CD14-positive monocyte (primary cell): ENCODE measurements around the gene TSPAN32. TPM values are rescaled to one million over a fixed set of nuclear protein-coding genes. Genes with fewer than 3 reads are reported as not detected.

Experiments used
- DNase-seq, 3 donors: peaks; one replicate each; pipeline ENCODE4 v3.0.0-alpha.2; 2011 to 2022
- H2AFZ ChIP-seq: 2 replicates; pipeline ENCODE4 v1.6.0; 2012; ENCODE audit warnings: mild to moderate bottlenecking, low read depth, low read length, inconsistent platforms; ENCODE audit not compliant: insufficient read depth, poor library complexity, severe bottlenecking
- H3K27ac ChIP-seq, 2 donors: 1 replicate in 1 of 2; 2 replicates in 1 of 2; pipeline ENCODE4 v1.5.1; 2012 to 2013; ENCODE audit warnings: low read length in 2 of 2, control low read depth in 1 of 2, inconsistent platforms in 1 of 2, low read depth in 1 of 2, mild to moderate bottlenecking in 1 of 2
- H3K27me3 ChIP-seq, 2 donors: one replicate each; pipeline versions ENCODE4 v1.6.0 to v1.6.1; 2011 to 2013; ENCODE audit warnings: low read length in 2 of 2; ENCODE audit not compliant: control insufficient read depth in 2 of 2, insufficient read depth in 2 of 2
- H3K36me3 ChIP-seq, 2 donors: replicated peaks in 1 of 2; 1 replicate in 1 of 2; 2 replicates in 1 of 2; pipeline versions ENCODE4 v1.5.1 to v1.6.1; 2012 to 2013; ENCODE audit warnings: low read length in 2 of 2, control low read depth in 1 of 2, inconsistent platforms in 1 of 2, mild to moderate bottlenecking in 1 of 2; ENCODE audit not compliant: insufficient read depth in 2 of 2, control insufficient read depth in 1 of 2
- H3K4me1 ChIP-seq, 2 donors: 1 replicate in 1 of 2; 2 replicates in 1 of 2; pipeline versions ENCODE4 v1.5.1 to v1.6.1; 2012 to 2013; ENCODE audit warnings: low read length in 2 of 2, control low read depth in 1 of 2, inconsistent platforms in 1 of 2, mild to moderate bottlenecking in 1 of 2, moderate library complexity in 1 of 2; ENCODE audit not compliant: insufficient read depth in 2 of 2, control insufficient read depth in 1 of 2
- H3K4me2 ChIP-seq: replicated peaks from 2 replicates; pipeline ENCODE3; 2012; ENCODE audit warnings: low read length, moderate library complexity, mild to moderate bottlenecking; ENCODE audit not compliant: poor library complexity, severe bottlenecking; ENCODE audit errors: extremely low read depth
- H3K4me3 ChIP-seq, 3 experiments: fragments of 200-600 bp in 1 of 3; sonication (generic) in 1 of 3; replicated peaks in 1 of 3; 1 replicate in 2 of 3; 2 replicates in 1 of 3; pipeline ENCODE4 v1.5.1; 2011 to 2013; ENCODE audit warnings: low read length in 3 of 3, mild to moderate bottlenecking in 3 of 3, control low read depth in 2 of 3, low read depth in 2 of 3, inconsistent platforms in 1 of 3, moderate library complexity in 1 of 3
- H3K79me2 ChIP-seq: 2 replicates; pipeline ENCODE4 v1.6.0; 2012; ENCODE audit warnings: mild to moderate bottlenecking, control low read depth, inconsistent platforms, low read length, moderate library complexity; ENCODE audit not compliant: insufficient read depth
- H3K9ac ChIP-seq: 2 replicates; pipeline ENCODE4 v1.6.0; 2017; ENCODE audit warnings: low read length, mild to moderate bottlenecking; ENCODE audit not compliant: insufficient read depth, poor library complexity, severe bottlenecking
- H3K9me3 ChIP-seq, 2 donors: replicated peaks in 1 of 2; 1 replicate in 1 of 2; 2 replicates in 1 of 2; pipeline versions ENCODE4 v1.5.1 to v1.6.1; 2012 to 2013; ENCODE audit warnings: low read length in 2 of 2, control low read depth in 1 of 2; ENCODE audit not compliant: control insufficient read depth in 1 of 2, insufficient read depth in 1 of 2
- H4K20me1 ChIP-seq: 2 replicates; pipeline ENCODE4 v1.6.0; 2012; ENCODE audit warnings: mild to moderate bottlenecking, low read length, control low read depth, moderate library complexity; ENCODE audit not compliant: insufficient read depth
- H3K27ac Mint-ChIP-seq, 7 donors: one replicate each; pipeline ENCODE4 v1.8.0; 2020; ENCODE audit warnings: mild to moderate bottlenecking in 7 of 7, mixed read lengths in 7 of 7, moderate library complexity in 6 of 7, inconsistent platforms in 2 of 7
- H3K27me3 Mint-ChIP-seq, 3 donors: one replicate each; pipeline ENCODE4 v1.8.0; 2021 to 2022; ENCODE audit warnings: low read depth in 3 of 3, mild to moderate bottlenecking in 3 of 3, mixed read lengths in 3 of 3, moderate library complexity in 3 of 3, inconsistent platforms in 1 of 3
- H3K36me3 Mint-ChIP-seq, 2 donors: one replicate each; pipeline ENCODE4 v1.8.0; 2020; ENCODE audit warnings: mixed read lengths in 2 of 2, inconsistent platforms in 1 of 2, mild to moderate bottlenecking in 1 of 2
- H3K4me1 Mint-ChIP-seq: one replicate; pipeline ENCODE4 v1.8.0; 2020; ENCODE audit warnings: mild to moderate bottlenecking, mixed read lengths
- H3K4me3 Mint-ChIP-seq, 2 donors: one replicate each; pipeline ENCODE4 v1.8.0; 2020; ENCODE audit warnings: mild to moderate bottlenecking in 2 of 2, mixed read lengths in 2 of 2, moderate library complexity in 1 of 2
- H3K9me3 Mint-ChIP-seq, 7 donors: one replicate each; pipeline ENCODE4 v1.8.0; 2020 to 2022; ENCODE audit warnings: mixed read lengths in 7 of 7, mild to moderate bottlenecking in 6 of 7, moderate library complexity in 6 of 7, inconsistent platforms in 2 of 7
- CTCF ChIP-seq: fragments of 200-600 bp; IDR thresholded peaks from one replicate; pipeline ENCODE4 v1.8.0; 2022; ENCODE audit warnings: antibody characterized with exemption, mild to moderate bottlenecking
- WGBS: methylation state at CpG from one replicate; pipeline ENCODE4 v1.1.5; 2013; ENCODE audit warnings: missing lambda C conversion rate; ENCODE audit not compliant: insufficient coverage; 5-methylcytosine and 5-hydroxymethylcytosine counted together
- intact Hi-C, 2 donors: fragments of 100-400 bp; cut with micrococcal nuclease; formaldehyde crosslinking; loops; one replicate each; pipeline versions ENCODE4 v1.15.0 to v1.15.1; 2023
- polyA plus RNA-seq, 3 donors: library from polyadenylated mRNA; depleted of rRNA in 1 of 3; unstranded in 2 of 3; stranded (reverse) in 1 of 3; fragments of 300-500 nt in 2 of 3; fragments of >200 nt in 1 of 3; fragmentation: Illumina TruSeq in 2 of 3; gene quantifications; 1 replicate in 2 of 3; 2 replicates in 1 of 3; pipeline ENCODE4 v1.2.3, GENCODE V29; 2012 to 2021

The TSPAN32 gene
- polyA plus RNA-seq, 3 donors: 34.8 to 136 (median 82.5) TPM

DNA sequence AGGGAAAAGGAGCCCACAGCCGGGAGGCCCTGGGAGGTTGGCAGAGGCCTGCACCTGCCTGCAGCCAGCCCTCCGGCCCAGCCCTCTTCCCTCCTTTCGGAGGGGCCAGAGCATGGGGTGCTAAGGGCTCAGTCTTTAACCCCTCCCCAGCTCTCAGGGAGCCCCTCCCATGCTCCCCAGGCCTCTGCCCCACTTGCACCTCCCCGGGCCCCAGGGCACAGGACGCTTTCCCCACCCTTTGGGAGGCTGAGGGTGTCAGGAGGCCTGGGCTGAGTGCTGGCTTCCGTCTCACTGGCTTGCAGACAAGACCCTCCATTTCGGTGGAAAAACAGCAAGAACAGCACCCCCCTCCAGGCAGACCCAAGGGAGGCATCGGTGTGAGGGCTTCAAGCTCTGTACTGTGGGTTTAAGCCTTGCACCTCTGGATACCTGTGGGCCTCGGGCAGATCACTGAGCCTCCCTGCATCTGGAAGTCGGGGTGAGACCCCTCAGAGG is 38.7 kb upstream of the TSPAN32 start:
- Mint-ChIP-seq H3K4me3 (no peak overlapping the region), H3K9me3 (no peaks in the 10 kb centered on the region), H3K27me3 (peaks cover 0 to 10% (median 3%) of the 10 kb centered on the region in 3 donors), H3K36me3 (peaks cover 2 to 5% of the 10 kb centered on the region in 2 donors), H3K27ac (no peak overlapping the region), H3K4me1 (peaks cover 28% of the 10 kb centered on the region)
- DNase-seq: no peak
- Histone ChIP-seq H3K79me2 (no peaks in the 10 kb centered on the region), H3K9me3 (no peaks in the 10 kb centered on the region), H3K27ac (no peak overlapping the region), H3K4me2 (no peak overlapping the region), H2AFZ (no peak overlapping the region), H3K4me1 (peaks cover 31 to 37% of the 10 kb centered on the region in 2 donors), H3K9ac (no peak overlapping the region), H3K36me3 (no peaks in the 10 kb centered on the region), H4K20me1 (no peaks in the 10 kb centered on the region), H3K27me3 (no peaks in the 10 kb centered on the region), H3K4me3 (no peak overlapping the region)
- WGBS: 100% methylated on average over 5 of the region's 10 CpGs
- TF ChIP-seq CTCF: no peak
- intact Hi-C loops: no loop called here

DNA sequence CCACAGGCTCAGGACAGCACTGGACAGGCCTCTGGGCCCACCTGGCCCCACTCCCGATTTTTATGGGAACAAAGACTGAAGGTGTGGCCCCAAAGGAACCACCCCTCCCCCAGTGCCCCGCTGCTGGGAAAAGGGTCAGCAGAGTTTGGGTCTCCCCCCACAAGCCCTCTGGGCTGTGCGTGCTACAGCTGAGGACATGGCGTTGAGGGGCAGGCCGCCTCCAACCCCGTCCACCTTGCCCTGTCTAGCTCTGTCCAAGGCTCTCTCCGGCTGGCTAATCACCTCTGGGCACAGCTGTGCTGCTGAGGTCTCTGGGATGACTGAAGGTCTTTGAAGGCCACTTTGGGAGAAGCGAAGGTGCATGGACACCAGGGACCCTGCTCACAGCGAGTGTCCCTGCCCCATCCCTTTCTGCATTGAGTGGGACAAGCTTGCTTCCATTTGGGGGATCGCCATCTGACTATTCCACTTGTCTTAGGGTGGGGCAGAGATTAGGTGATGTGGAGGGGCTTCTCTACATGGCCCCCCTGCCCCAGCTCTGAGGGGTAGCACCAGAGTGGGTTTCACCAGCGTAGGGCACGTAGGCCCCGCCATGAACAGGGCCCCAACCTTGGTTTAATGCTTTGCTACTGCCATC is 38.0 kb upstream of the TSPAN32 start:
- no peak overlapping the region for H3K27ac Mint-ChIP-seq
- H3K4me1 Mint-ChIP-seq: peaks cover 34% of the 10 kb centered on the region
- no peaks in the 10 kb centered on the region for H3K9me3 Mint-ChIP-seq
- DNase-seq: no peak
- Histone ChIP-seq H3K4me3 (no peak overlapping the region), H3K4me1 (peaks cover 38 to 45% of the 10 kb centered on the region in 2 donors), H3K36me3 (no peaks in the 10 kb centered on the region), H3K4me2 (no peak overlapping the region), H3K79me2 (no peaks in the 10 kb centered on the region), H3K9ac (no peak overlapping the region), H2AFZ (no peak overlapping the region), H3K27ac (no peak overlapping the region), H3K27me3 (no peaks in the 10 kb centered on the region), H3K9me3 (no peaks in the 10 kb centered on the region), H4K20me1 (no peaks in the 10 kb centered on the region)
- WGBS: 93% methylated on average over 9 of the region's 13 CpGs
- intact Hi-C loops: no loop called here
- no peak overlapping the region for H3K4me3 Mint-ChIP-seq
- peaks cover 0 to 10% (median 3%) of the 10 kb centered on the region in 3 donors for H3K27me3 Mint-ChIP-seq
- no peak for TF ChIP-seq CTCF
- H3K36me3 Mint-ChIP-seq: peaks cover 3 to 6% of the 10 kb centered on the region in 2 donors
